Adrenal gland (tissue), 12 donors: ENCODE data around the gene RAPGEF4. TPM values are rescaled to one million over a fixed set of nuclear protein-coding genes. Genes with fewer than 3 reads are reported as not detected.

Experiments used
- DNase-seq, 7 donors: peaks; one replicate each; pipeline ENCODE4 v3.0.0-alpha.2; 2019 to 2020
- H3K27ac ChIP-seq, 5 donors: fragments of 200-600 bp; sonication (generic) in 4 of 5; 1 replicate in 3 of 5; 2 replicates in 2 of 5; pipeline versions ENCODE4 v1.5.1 to v1.8.0; 2016 to 2020; ENCODE audit warnings: mild to moderate bottlenecking in 1 of 5
- H3K27me3 ChIP-seq: fragments of 200-600 bp; 2 replicates; pipeline ENCODE4 v1.8.0; 2021
- H3K36me3 ChIP-seq, 2 donors: fragments of 200-600 bp; replicated peaks in 1 of 2; 1 replicate in 1 of 2; 2 replicates in 1 of 2; pipeline versions ENCODE4 v1.5.1 to v1.8.0; 2018 to 2022
- H3K4me1 ChIP-seq, 2 donors: fragments of 200-600 bp; replicated peaks in 1 of 2; 1 replicate in 1 of 2; 2 replicates in 1 of 2; pipeline versions ENCODE4 v1.5.1 to v1.8.0; 2018 to 2021
- H3K4me3 ChIP-seq, 4 donors: fragments of 200-600 bp; sonication (generic) in 3 of 4; one replicate each; pipeline ENCODE4 v1.5.1; 2016 to 2018
- H3K9me3 ChIP-seq, 3 donors: fragments of 200-600 bp; sonication (generic) in 1 of 3; replicated peaks in 1 of 3; 1 replicate in 2 of 3; 2 replicates in 1 of 3; pipeline versions ENCODE4 v1.5.1 to v1.8.0; 2016 to 2021
- POLR2A ChIP-seq, 2 donors: fragments of 450-650 bp; IDR thresholded peaks; one replicate each; pipeline ENCODE4 v1.6.1; 2017; ENCODE audit warnings: antibody characterized with exemption in 2 of 2, mild to moderate bottlenecking in 2 of 2, moderate library complexity in 1 of 2
- WGBS, 4 donors: extraction: QIAGEN DNeasy Blood & Tissue Kit in 2 of 4; methylation state at CpG; one replicate each; pipeline versions ENCODE4 v1.1.5 to v1.1.7; 2013 to 2017; 5-methylcytosine and 5-hydroxymethylcytosine counted together
- intact Hi-C, 2 donors: fragments of 100-400 bp; cut with DNase I; formaldehyde crosslinking; loops; one replicate each; pipeline versions ENCODE4 v1.14.1 to v1.15.0; 2022 to 2023
- polyA plus RNA-seq, 3 donors: library from polyadenylated mRNA; stranded (reverse); fragments of 200-250 nt in 2 of 3; fragments of 350-450 nt in 1 of 3; fragmentation: Illumina TruSeq in 1 of 3; extraction: RNeasy Lipid Tissue Mini Kit (QIAGEN cat#74804) in 1 of 3; gene quantifications; one replicate each; pipeline ENCODE4 v1.2.3, GENCODE V29; 2013 to 2014
- total RNA-seq, 9 donors: library from RNA; depleted of rRNA in 4 of 9; stranded (reverse); fragments of >200 nt in 4 of 9; fragments of 120-200 nt in 1 of 9; fragmentation: NEBNext Ultra II Directional in 1 of 9; extraction: Animal tissue kit (Norgen Biotek cat#: 25700) in 1 of 9; gene quantifications; one replicate each; pipeline versions ENCODE4 v1.1.0 to v1.2.4, GENCODE V29; 2013 to 2023
- TF ChIP-seq, protein P1 (sequence below), 6 experiments: fragments of 450-650 bp in 4 of 6; fragments of 200-600 bp in 2 of 6; sonication (generic) in 1 of 6; IDR thresholded peaks; 1 replicate in 5 of 6; 2 replicates in 1 of 6; pipeline versions ENCODE4 v1.5.1 to v1.8.0; 2016 to 2021; ENCODE audit warnings: antibody characterized with exemption in 6 of 6, mild to moderate bottlenecking in 2 of 6, moderate library complexity in 1 of 6
- donor health status: healthy with polysubstance abuse.
- donor health status: Bipolar disorder and iron deficiency.
- donor health status: DM: yes; HTN: yes; CAD: no.
- donor health status: DM: no; HTN: no; CAD: no.
- donor health status: DM: no; HTN: no; CAD: no.
- donor health status: DM: yes; HTN: yes; CAD: no.

RAPGEF4 gene
- total and polyA plus RNA-seq, 12 donors, result 24.8 to 288 (median 101) TPM

GRCh38 chr2:173058097-173058496, 322.5 kb downstream of the RAPGEF4 start:
- TF ChIP-seq, protein P1, sequence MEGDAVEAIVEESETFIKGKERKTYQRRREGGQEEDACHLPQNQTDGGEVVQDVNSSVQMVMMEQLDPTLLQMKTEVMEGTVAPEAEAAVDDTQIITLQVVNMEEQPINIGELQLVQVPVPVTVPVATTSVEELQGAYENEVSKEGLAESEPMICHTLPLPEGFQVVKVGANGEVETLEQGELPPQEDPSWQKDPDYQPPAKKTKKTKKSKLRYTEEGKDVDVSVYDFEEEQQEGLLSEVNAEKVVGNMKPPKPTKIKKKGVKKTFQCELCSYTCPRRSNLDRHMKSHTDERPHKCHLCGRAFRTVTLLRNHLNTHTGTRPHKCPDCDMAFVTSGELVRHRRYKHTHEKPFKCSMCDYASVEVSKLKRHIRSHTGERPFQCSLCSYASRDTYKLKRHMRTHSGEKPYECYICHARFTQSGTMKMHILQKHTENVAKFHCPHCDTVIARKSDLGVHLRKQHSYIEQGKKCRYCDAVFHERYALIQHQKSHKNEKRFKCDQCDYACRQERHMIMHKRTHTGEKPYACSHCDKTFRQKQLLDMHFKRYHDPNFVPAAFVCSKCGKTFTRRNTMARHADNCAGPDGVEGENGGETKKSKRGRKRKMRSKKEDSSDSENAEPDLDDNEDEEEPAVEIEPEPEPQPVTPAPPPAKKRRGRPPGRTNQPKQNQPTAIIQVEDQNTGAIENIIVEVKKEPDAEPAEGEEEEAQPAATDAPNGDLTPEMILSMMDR (IDR thresholded peaks at IDR 0.05), result no peak
- TF ChIP-seq POLR2A (IDR thresholded peaks at IDR 0.05), result no peak
- no peaks in the 10 kb centered on the region for H3K9me3 ChIP-seq

GRCh38 chr2:173058673-173059072, 323.0 kb downstream of the RAPGEF4 start:
- no peak overlapping the region for H3K4me3 ChIP-seq
- no peak for DNase-seq
- intact Hi-C loops, result no loop called here
- 89 to 93% (median 92%) methylated on average over 2 of the region's 2 CpGs for WGBS, 4 donors
- no peaks in the 10 kb centered on the region for H3K27me3 ChIP-seq
- TF ChIP-seq, protein P1 (IDR thresholded peaks at IDR 0.05), result no peak
- no peak for TF ChIP-seq POLR2A (IDR thresholded peaks at IDR 0.05)
- H3K27ac ChIP-seq, result no peak overlapping the region
- no peaks in the 10 kb centered on the region for H3K36me3 ChIP-seq
- peaks cover 9 to 12% of the 10 kb centered on the region in 2 donors for H3K4me1 ChIP-seq
- no peaks in the 10 kb centered on the region for H3K9me3 ChIP-seq

More at GRCh38 chr2:173058097-173058496, 322.5 kb downstream of the RAPGEF4 start:
- no peak for DNase-seq
- peaks cover 9 to 12% of the 10 kb centered on the region in 2 donors for H3K4me1 ChIP-seq
- no peak overlapping the region for H3K4me3 ChIP-seq
- H3K27ac ChIP-seq, result no peak overlapping the region
- intact Hi-C loops, result no loop called here
- H3K36me3 ChIP-seq, result no peaks in the 10 kb centered on the region
- no peaks in the 10 kb centered on the region for H3K27me3 ChIP-seq

- Histone ChIP-seq H3K27me3 (no peaks in the 10 kb centered on the region), H3K9me3 (no peaks in the 10 kb centered on the region), H3K27ac (peak overlapping the region in 1 of 5 donors; percentile 49), H3K4me1 (peaks cover 9 to 12% of the 10 kb centered on the region in 2 donors), H3K36me3 (no peaks in the 10 kb centered on the region), H3K4me3 (no peak overlapping the region)
- WGBS, 4 donors, result 89 to 96% (median 90%) methylated on average over 3 of the region's 3 CpGs
- intact Hi-C loops, result no loop called here
- no peak for DNase-seq
- TF ChIP-seq, protein P1 (IDR thresholded peaks at IDR 0.05), result no peak
- TF ChIP-seq POLR2A (IDR thresholded peaks at IDR 0.05), result no peak
Observed at GRCh38 chr2:173059292-173059691, 323.6 kb downstream of the RAPGEF4 start.

- Histone ChIP-seq H3K9me3 (no peaks in the 10 kb centered on the region), H3K36me3 (no peaks in the 10 kb centered on the region), H3K27ac (peak overlapping the region in 3 of 5 donors; percentile 41 to 57 (median 49)), H3K4me3 (peak overlapping the region in 1 of 4 donors; percentile 22), H3K27me3 (no peaks in the 10 kb centered on the region), H3K4me1 (peaks cover 9 to 12% of the 10 kb centered on the region in 2 donors)
- WGBS, 4 donors, result 14 to 24% (median 22%) methylated on average over 5 of the region's 5 CpGs
- TF ChIP-seq POLR2A (IDR thresholded peaks at IDR 0.05), result no peak
- TF ChIP-seq, protein P1 (IDR thresholded peaks at IDR 0.05), result no peak
- intact Hi-C loops, result no loop called here
- peak in 1 of 7 donors; percentile 33 for DNase-seq
Observed at GRCh38 chr2:173059971-173060461, 324.4 kb downstream of the RAPGEF4 start.
